SKM-1 (cell line): Measurements from ENCODE around the gene TBL1XR1.
A peak's percentile ranks its signal among the peaks of the same experiment; 100 is the strongest.

ENCODE experiments used
- DNase-seq: peaks from one replicate; lab custom pipeline; 2025; ENCODE audit not compliant: unreplicated experiment; lab: John Stamatoyannopoulos, UW

Gene TBL1XR1

GRCh38 chr3:177197041-177197726, at the start of gene TBL1XR1:
TSS of gene TBL1XR1 (minus strand) at chr3:177197482. CDS start at chr3:177064977, 132,505 bp downstream.
- peak; percentile 92 for DNase-seq

- no peak for DNase-seq
These were observed 48.0 kb upstream of the TBL1XR1 start for GRCh38 chr3:177245250-177245649.

- no peak for DNase-seq
These were observed 47.3 kb upstream of the TBL1XR1 start for GRCh38 chr3:177244606-177245005.

- no peak for DNase-seq
These were observed 41.5 kb upstream of the TBL1XR1 start for GRCh38 chr3:177238686-177239216.

- DNase-seq, result no peak
These were observed 39.9 kb upstream of the TBL1XR1 start for GRCh38 chr3:177237206-177237605.

- no peak for DNase-seq
These were observed 39.4 kb upstream of the TBL1XR1 start for GRCh38 chr3:177236704-177237103.

GRCh38 chr3:177234121-177234520, 36.8 kb upstream of the TBL1XR1 start:
- no peak for DNase-seq

- DNase-seq, result no peak
These were observed 34.0 kb upstream of the TBL1XR1 start for GRCh38 chr3:177231242-177231641.

GRCh38 chr3:177230641-177231040, 33.4 kb upstream of the TBL1XR1 start:
- DNase-seq, result no peak

- DNase-seq, result no peak
These were observed 32.5 kb upstream of the TBL1XR1 start for GRCh38 chr3:177229791-177230190.

- no peak for DNase-seq
These were observed 31.4 kb upstream of the TBL1XR1 start for GRCh38 chr3:177228601-177229190.

- DNase-seq, result no peak
These were observed 27.1 kb upstream of the TBL1XR1 start for GRCh38 chr3:177224414-177224813.

GRCh38 chr3:177221744-177222143, 24.5 kb upstream of the TBL1XR1 start:
- peak; percentile 29 for DNase-seq

- no peak for DNase-seq
These were observed 23.1 kb upstream of the TBL1XR1 start for GRCh38 chr3:177220136-177220974.

GRCh38 chr3:177213801-177214535, 16.7 kb upstream of the TBL1XR1 start:
- DNase-seq, result no peak

GRCh38 chr3:177212756-177213155, 15.5 kb upstream of the TBL1XR1 start:
- DNase-seq, result no peak

GRCh38 chr3:177212278-177212610, 15.0 kb upstream of the TBL1XR1 start:
- no peak for DNase-seq

GRCh38 chr3:177211503-177212277, 14.4 kb upstream of the TBL1XR1 start:
- no peak for DNase-seq

- no peak for DNase-seq
These were observed 13.6 kb upstream of the TBL1XR1 start for GRCh38 chr3:177210744-177211502.

- DNase-seq, result no peak
These were observed 12.2 kb upstream of the TBL1XR1 start for GRCh38 chr3:177209509-177209908.
